K562 (cell line): ENCODE data around the gene COQ8B. TPM values are rescaled to one million over a fixed set of nuclear protein-coding genes. Genes with fewer than 3 reads are reported as not detected.
A peak's percentile ranks its signal among the peaks of the same experiment; 100 is the strongest.

Experiments used
- HIVEP1 ChIP-seq: fragments of 250-450 bp; sonication (Bioruptor Pico); IDR thresholded peaks from 2 replicates; pipeline ENCODE4 v1.4.0; 2020; ENCODE audit warnings: mild to moderate bottlenecking
- HNRNPK ChIP-seq: fragments of 200-400 bp; formaldehyde crosslinking; IDR thresholded peaks from one replicate; pipeline ENCODE4 v1.6.1; 2018; ENCODE audit warnings: mild to moderate bottlenecking, low read depth, low read length; ENCODE audit not compliant: poor library complexity, severe bottlenecking
- MAFF ChIP-seq: IDR thresholded peaks from 2 replicates; pipeline ENCODE4 v1.6.1; 2012; ENCODE audit warnings: low read length, improper control_type of control experiment
- MAFK ChIP-seq: IDR thresholded peaks from 2 replicates; pipeline ENCODE4 v1.6.1; 2011; ENCODE audit warnings: low read length, improper control_type of control experiment
- NEUROD1 ChIP-seq: fragments of 150-350 bp; IDR thresholded peaks from 2 replicates; pipeline ENCODE4 v1.6.1; 2014; ENCODE audit warnings: borderline replicate concordance, low read length, low read depth; ENCODE audit not compliant: partially characterized antibody
- NR2C1 ChIP-seq, 2 experiments: fragments of 450-650 bp; IDR thresholded peaks; 2 replicates each; pipeline ENCODE4 v1.6.1; 2017; ENCODE audit warnings: mild to moderate bottlenecking in 2 of 2, antibody characterized with exemption in 1 of 2, inconsistent platforms in 1 of 2, missing compliant biosample characterization in 1 of 2, missing genetic modification characterization in 1 of 2
- RBM15 ChIP-seq: fragments of 200-400 bp; formaldehyde crosslinking; IDR thresholded peaks from 2 replicates; pipeline ENCODE4 v1.6.1; 2018; ENCODE audit warnings: mild to moderate bottlenecking, low read length, moderate library complexity; ENCODE audit not compliant: insufficient read depth
- polyA plus RNA-seq, 8 experiments: library from polyadenylated mRNA; depleted of rRNA in 4 of 8; stranded (reverse) in 5 of 8; unstranded in 3 of 8; fragments of >200 nt; fragmentation: Nextera tagmentation in 2 of 8; fragmentation: Illumina TruSeq in 1 of 8; extraction: Ambion mirVana in 2 of 8; extraction: Trizol in 1 of 8; gene quantifications; 2 replicates each; pipeline versions ENCODE4 v1.2.1 to v1.2.3, GENCODE V29; 2011 to 2014; ENCODE audit warnings: inconsistent platforms in 1 of 8, missing spikeins in 1 of 8
- total RNA-seq, 7 experiments: library from RNA; depleted of rRNA in 6 of 7; stranded (reverse); fragments of >200 nt in 6 of 7; fragmentation: Illumina TruSeq in 2 of 7; extraction: Trizol in 2 of 7; gene quantifications; 2 replicates each; pipeline versions ENCODE4 v1.2.1 to v1.2.3, GENCODE V29; 2011 to 2021; ENCODE audit warnings: low replicate concordance in 1 of 7
- TF ChIP-seq, protein P1 (sequence below): fragments of 250-450 bp; sonication (Bioruptor Pico); IDR thresholded peaks from 2 replicates; pipeline ENCODE4 v1.4.0; 2020; ENCODE audit warnings: mild to moderate bottlenecking, moderate library complexity, borderline replicate concordance
- TF ChIP-seq, protein P2 (sequence below): sonication (generic); formaldehyde crosslinking; IDR thresholded peaks from 2 replicates; pipeline ENCODE4 v1.8.0; 2022; ENCODE audit warnings: mild to moderate bottlenecking, missing genetic modification reagents
- TF ChIP-seq, protein P3 (sequence below): fragments of 450-650 bp; IDR thresholded peaks from 2 replicates; pipeline ENCODE4 v1.7.1; 2018; ENCODE audit warnings: mild to moderate bottlenecking, low read depth; ENCODE audit not compliant: partially characterized antibody
- TF ChIP-seq, protein P4 (sequence below): fragments of 250-450 bp; sonication (Bioruptor Pico); IDR thresholded peaks from 2 replicates; pipeline ENCODE4 v1.5.0; 2020; ENCODE audit warnings: mild to moderate bottlenecking, borderline replicate concordance

Gene COQ8B
- total and polyA plus RNA-seq, 9 of the 15 experiments (the other 6 are each of a cell fraction or from before 2014, with no cell fraction given) = 0.41 to 32.3 (median 12.9) TPM

- TF ChIP-seq, protein P1, sequence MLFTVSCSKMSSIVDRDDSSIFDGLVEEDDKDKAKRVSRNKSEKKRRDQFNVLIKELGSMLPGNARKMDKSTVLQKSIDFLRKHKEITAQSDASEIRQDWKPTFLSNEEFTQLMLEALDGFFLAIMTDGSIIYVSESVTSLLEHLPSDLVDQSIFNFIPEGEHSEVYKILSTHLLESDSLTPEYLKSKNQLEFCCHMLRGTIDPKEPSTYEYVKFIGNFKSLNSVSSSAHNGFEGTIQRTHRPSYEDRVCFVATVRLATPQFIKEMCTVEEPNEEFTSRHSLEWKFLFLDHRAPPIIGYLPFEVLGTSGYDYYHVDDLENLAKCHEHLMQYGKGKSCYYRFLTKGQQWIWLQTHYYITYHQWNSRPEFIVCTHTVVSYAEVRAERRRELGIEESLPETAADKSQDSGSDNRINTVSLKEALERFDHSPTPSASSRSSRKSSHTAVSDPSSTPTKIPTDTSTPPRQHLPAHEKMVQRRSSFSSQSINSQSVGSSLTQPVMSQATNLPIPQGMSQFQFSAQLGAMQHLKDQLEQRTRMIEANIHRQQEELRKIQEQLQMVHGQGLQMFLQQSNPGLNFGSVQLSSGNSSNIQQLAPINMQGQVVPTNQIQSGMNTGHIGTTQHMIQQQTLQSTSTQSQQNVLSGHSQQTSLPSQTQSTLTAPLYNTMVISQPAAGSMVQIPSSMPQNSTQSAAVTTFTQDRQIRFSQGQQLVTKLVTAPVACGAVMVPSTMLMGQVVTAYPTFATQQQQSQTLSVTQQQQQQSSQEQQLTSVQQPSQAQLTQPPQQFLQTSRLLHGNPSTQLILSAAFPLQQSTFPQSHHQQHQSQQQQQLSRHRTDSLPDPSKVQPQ (CRISPR knock-in tag) = no peak
- TF ChIP-seq, protein P2, sequence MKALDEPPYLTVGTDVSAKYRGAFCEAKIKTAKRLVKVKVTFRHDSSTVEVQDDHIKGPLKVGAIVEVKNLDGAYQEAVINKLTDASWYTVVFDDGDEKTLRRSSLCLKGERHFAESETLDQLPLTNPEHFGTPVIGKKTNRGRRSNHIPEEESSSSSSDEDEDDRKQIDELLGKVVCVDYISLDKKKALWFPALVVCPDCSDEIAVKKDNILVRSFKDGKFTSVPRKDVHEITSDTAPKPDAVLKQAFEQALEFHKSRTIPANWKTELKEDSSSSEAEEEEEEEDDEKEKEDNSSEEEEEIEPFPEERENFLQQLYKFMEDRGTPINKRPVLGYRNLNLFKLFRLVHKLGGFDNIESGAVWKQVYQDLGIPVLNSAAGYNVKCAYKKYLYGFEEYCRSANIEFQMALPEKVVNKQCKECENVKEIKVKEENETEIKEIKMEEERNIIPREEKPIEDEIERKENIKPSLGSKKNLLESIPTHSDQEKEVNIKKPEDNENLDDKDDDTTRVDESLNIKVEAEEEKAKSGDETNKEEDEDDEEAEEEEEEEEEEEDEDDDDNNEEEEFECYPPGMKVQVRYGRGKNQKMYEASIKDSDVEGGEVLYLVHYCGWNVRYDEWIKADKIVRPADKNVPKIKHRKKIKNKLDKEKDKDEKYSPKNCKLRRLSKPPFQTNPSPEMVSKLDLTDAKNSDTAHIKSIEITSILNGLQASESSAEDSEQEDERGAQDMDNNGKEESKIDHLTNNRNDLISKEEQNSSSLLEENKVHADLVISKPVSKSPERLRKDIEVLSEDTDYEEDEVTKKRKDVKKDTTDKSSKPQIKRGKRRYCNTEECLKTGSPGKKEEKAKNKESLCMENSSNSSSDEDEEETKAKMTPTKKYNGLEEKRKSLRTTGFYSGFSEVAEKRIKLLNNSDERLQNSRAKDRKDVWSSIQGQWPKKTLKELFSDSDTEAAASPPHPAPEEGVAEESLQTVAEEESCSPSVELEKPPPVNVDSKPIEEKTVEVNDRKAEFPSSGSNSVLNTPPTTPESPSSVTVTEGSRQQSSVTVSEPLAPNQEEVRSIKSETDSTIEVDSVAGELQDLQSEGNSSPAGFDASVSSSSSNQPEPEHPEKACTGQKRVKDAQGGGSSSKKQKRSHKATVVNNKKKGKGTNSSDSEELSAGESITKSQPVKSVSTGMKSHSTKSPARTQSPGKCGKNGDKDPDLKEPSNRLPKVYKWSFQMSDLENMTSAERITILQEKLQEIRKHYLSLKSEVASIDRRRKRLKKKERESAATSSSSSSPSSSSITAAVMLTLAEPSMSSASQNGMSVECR (CRISPR knock-in tag) = peak; percentile 95
- no peak for TF ChIP-seq MAFF
- TF ChIP-seq MAFK = no peak
- no peak for TF ChIP-seq NR2C1 (IDR thresholded peaks at IDR 0.05)
- TF ChIP-seq NR2C1 (tag; IDR thresholded peaks at IDR 0.05) = no peak
- peak; percentile 93 for TF ChIP-seq HIVEP1 (CRISPR knock-in tag)
- TF ChIP-seq RBM15 = no peak
- TF ChIP-seq HNRNPK = no peak
- TF ChIP-seq, protein P3, sequence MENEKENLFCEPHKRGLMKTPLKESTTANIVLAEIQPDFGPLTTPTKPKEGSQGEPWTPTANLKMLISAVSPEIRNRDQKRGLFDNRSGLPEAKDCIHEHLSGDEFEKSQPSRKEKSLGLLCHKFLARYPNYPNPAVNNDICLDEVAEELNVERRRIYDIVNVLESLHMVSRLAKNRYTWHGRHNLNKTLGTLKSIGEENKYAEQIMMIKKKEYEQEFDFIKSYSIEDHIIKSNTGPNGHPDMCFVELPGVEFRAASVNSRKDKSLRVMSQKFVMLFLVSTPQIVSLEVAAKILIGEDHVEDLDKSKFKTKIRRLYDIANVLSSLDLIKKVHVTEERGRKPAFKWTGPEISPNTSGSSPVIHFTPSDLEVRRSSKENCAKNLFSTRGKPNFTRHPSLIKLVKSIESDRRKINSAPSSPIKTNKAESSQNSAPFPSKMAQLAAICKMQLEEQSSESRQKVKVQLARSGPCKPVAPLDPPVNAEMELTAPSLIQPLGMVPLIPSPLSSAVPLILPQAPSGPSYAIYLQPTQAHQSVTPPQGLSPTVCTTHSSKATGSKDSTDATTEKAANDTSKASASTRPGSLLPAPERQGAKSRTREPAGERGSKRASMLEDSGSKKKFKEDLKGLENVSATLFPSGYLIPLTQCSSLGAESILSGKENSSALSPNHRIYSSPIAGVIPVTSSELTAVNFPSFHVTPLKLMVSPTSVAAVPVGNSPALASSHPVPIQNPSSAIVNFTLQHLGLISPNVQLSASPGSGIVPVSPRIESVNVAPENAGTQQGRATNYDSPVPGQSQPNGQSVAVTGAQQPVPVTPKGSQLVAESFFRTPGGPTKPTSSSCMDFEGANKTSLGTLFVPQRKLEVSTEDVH = peak; percentile 61
- no peak for TF ChIP-seq NEUROD1
- TF ChIP-seq, protein P4, sequence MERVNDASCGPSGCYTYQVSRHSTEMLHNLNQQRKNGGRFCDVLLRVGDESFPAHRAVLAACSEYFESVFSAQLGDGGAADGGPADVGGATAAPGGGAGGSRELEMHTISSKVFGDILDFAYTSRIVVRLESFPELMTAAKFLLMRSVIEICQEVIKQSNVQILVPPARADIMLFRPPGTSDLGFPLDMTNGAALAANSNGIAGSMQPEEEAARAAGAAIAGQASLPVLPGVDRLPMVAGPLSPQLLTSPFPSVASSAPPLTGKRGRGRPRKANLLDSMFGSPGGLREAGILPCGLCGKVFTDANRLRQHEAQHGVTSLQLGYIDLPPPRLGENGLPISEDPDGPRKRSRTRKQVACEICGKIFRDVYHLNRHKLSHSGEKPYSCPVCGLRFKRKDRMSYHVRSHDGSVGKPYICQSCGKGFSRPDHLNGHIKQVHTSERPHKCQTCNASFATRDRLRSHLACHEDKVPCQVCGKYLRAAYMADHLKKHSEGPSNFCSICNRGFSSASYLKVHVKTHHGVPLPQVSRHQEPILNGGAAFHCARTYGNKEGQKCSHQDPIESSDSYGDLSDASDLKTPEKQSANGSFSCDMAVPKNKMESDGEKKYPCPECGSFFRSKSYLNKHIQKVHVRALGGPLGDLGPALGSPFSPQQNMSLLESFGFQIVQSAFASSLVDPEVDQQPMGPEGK (CRISPR knock-in tag) = no peak
These were observed at the start of gene COQ8B, which contains the start of gene ITPKC (continued) for GRCh38 chr19:40716482-40717324.
